Astrocyte of the spinal cord (primary cell): ENCODE results near the gene RNF19B.

Experiments
- DNase-seq: peaks from one replicate; pipeline ENCODE4 v3.0.0; 2011; ENCODE audit warnings: low read depth, low spot score
- H3K4me3 ChIP-seq: 2 replicates; pipeline ENCODE4 v1.5.1; 2011; ENCODE audit warnings: low read depth, mild to moderate bottlenecking, low read length, moderate library complexity
- CTCF ChIP-seq: IDR thresholded peaks from 2 replicates; pipeline ENCODE4 v1.5.1; 2012; ENCODE audit warnings: low read depth, mild to moderate bottlenecking, low read length, inconsistent platforms
- in situ Hi-C: cut with HindIII; loops from 2 replicates; pipeline ENCODE4 v1.10.0; 2017; ENCODE audit warnings: low sequenced_read_pairs

RNF19B gene

GRCh38 chr1:32890516-32891240, 73.9 kb downstream of the RNF19B start:
- no peak overlapping the region for H3K4me3 ChIP-seq
- no peak for TF ChIP-seq CTCF
- no peak for DNase-seq
- in situ Hi-C loops = no loop called here

GRCh38 chr1:32889731-32890278, 74.8 kb downstream of the RNF19B start:
- in situ Hi-C loops = no loop called here
- no peak for TF ChIP-seq CTCF
- no peak for DNase-seq
- H3K4me3 ChIP-seq = no peak overlapping the region

GRCh38 chr1:32888677-32889420, 75.8 kb downstream of the RNF19B start:
- no peak for DNase-seq
- H3K4me3 ChIP-seq = no peak overlapping the region
- no peak for TF ChIP-seq CTCF
- in situ Hi-C loops = no loop called here

GRCh38 chr1:32888134-32888533, 76.5 kb downstream of the RNF19B start:
- no peak for TF ChIP-seq CTCF
- no peak overlapping the region for H3K4me3 ChIP-seq
- DNase-seq = no peak
- in situ Hi-C loops = no loop called here

- H3K4me3 ChIP-seq = no peak overlapping the region
- TF ChIP-seq CTCF = no peak
- DNase-seq = no peak
- in situ Hi-C loops = no loop called here
Observed at GRCh38 chr1:32887623-32888022, 77.0 kb downstream of the RNF19B start.

- no peak for TF ChIP-seq CTCF
Observed at GRCh38 chr1:32886828-32887414, 77.7 kb downstream of the RNF19B start.

More at GRCh38 chr1:32886828-32887414, 77.7 kb downstream of the RNF19B start:
- in situ Hi-C loops = no loop called here
- DNase-seq = no peak
- H3K4me3 ChIP-seq = no peak overlapping the region
